RWPE2 (cell line): ENCODE measurements around the gene ARAF.

Source experiments
- ATAC-seq: fragments of 200-7000 bp; cut with Tn5 transposase; 3 replicates; pipeline ENCODE4 v1.9.1; 2021; ENCODE audit warnings: low read depth
- DNase-seq: peaks from one replicate; pipeline ENCODE4 v3.0.0-alpha.2; 2020; ENCODE audit warnings: low spot score
- H3K27ac ChIP-seq: fragments of 450-650 bp; 2 replicates; pipeline ENCODE4 v1.5.1; 2017; ENCODE audit warnings: mild to moderate bottlenecking; ENCODE audit not compliant: poor library complexity, severe bottlenecking
- H3K27me3 ChIP-seq: fragments of 250-450 bp; sonication (Bioruptor Pico); 2 replicates; pipeline ENCODE4 v1.5.1; 2021; ENCODE audit warnings: mild to moderate bottlenecking, moderate library complexity; ENCODE audit not compliant: insufficient read depth, poor library complexity, severe bottlenecking
- H3K36me3 ChIP-seq: fragments of 250-450 bp; sonication (Bioruptor Pico); 2 replicates; pipeline ENCODE4 v1.5.1; 2020; ENCODE audit warnings: low read depth, mild to moderate bottlenecking, moderate library complexity
- H3K4me1 ChIP-seq: fragments of 250-450 bp; sonication (Bioruptor Pico); 2 replicates; pipeline ENCODE4 v1.5.1; 2021; ENCODE audit warnings: mild to moderate bottlenecking, moderate library complexity; ENCODE audit not compliant: insufficient read depth, poor library complexity, severe bottlenecking
- H3K4me3 ChIP-seq: fragments of 250-450 bp; sonication (Bioruptor Pico); 2 replicates; pipeline ENCODE4 v1.5.1; 2021; ENCODE audit warnings: mild to moderate bottlenecking, moderate library complexity; ENCODE audit not compliant: severe bottlenecking
- H3K9me3 ChIP-seq: fragments of 250-450 bp; sonication (Bioruptor Pico); 2 replicates; pipeline ENCODE4 v1.5.1; 2021; ENCODE audit warnings: mild to moderate bottlenecking, moderate library complexity; ENCODE audit not compliant: severe bottlenecking
- TF ChIP-seq, protein P1 (sequence below): fragments of 450-650 bp; IDR thresholded peaks from one replicate; pipeline ENCODE4 v1.5.1; 2017; ENCODE audit warnings: mild to moderate bottlenecking, moderate library complexity; ENCODE audit not compliant: poor library complexity, severe bottlenecking

Gene ARAF

DNA sequence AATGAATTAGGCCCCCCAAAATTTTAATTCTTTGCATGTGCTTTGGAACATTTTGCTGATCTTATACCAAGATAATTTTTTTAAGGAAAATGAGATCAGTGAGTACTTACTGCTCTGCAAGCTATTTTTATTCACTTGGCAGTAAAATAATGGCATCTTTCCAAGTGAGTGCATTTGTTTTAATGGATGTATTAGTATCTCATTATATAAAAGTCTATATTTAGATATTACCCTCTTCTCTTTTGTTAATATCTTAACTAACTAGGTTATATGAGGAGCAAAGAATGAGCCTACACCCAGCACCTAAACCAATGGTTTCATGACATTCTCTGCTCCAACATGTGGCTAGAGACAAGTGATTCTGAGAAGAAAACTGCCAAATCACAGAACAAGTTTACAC lies 21.1 kb upstream of the ARAF start:
- Histone ChIP-seq H3K27me3 (no peaks in the 10 kb centered on the region), H3K9me3 (no peaks in the 10 kb centered on the region), H3K4me1 (no peaks in the 10 kb centered on the region), H3K36me3 (no peaks in the 10 kb centered on the region), H3K4me3 (no peak overlapping the region), H3K27ac (no peak overlapping the region)
- DNase-seq (no peak), ATAC-seq (no peak)
- TF ChIP-seq, protein P1, sequence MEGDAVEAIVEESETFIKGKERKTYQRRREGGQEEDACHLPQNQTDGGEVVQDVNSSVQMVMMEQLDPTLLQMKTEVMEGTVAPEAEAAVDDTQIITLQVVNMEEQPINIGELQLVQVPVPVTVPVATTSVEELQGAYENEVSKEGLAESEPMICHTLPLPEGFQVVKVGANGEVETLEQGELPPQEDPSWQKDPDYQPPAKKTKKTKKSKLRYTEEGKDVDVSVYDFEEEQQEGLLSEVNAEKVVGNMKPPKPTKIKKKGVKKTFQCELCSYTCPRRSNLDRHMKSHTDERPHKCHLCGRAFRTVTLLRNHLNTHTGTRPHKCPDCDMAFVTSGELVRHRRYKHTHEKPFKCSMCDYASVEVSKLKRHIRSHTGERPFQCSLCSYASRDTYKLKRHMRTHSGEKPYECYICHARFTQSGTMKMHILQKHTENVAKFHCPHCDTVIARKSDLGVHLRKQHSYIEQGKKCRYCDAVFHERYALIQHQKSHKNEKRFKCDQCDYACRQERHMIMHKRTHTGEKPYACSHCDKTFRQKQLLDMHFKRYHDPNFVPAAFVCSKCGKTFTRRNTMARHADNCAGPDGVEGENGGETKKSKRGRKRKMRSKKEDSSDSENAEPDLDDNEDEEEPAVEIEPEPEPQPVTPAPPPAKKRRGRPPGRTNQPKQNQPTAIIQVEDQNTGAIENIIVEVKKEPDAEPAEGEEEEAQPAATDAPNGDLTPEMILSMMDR: no peak

DNA sequence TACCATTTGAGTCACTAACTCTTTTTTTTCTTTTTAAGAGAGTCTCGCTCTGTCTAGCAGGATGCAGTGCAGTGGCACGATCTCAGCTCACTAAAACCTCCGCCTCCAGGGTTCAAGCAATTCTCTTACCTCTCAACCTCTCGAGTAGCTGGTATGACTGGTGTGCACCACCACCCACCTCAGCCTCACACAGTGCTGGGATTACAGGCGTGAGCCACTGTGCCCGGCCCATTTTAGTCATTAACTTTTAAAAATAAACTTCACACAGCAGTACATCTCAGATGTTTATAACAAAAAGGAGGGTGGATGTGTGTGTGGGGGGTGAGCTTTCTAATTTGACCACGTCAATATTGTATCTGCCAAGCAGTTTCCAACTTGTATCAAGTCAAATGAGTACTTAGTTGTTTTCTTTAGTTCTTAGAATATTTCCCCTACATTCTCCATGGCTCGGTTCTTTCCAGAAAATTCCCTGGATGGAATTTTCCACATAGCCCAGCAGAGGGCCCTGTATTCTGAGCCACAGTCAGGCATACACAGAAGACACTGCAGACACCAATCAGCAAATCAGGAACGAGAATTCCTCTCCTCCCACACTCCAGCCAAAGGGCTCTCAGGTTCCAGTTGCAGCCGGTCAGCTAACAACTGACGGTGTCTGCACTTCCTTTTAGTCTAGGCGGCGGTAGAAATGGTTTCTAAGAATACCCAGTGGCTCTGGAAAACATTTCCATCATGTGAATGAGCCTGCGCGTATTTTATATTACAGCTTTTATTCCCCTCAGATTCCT lies 20.1 kb upstream of the ARAF start:
- Histone ChIP-seq H3K9me3 (no peaks in the 10 kb centered on the region), H3K27ac (peak overlapping the region; percentile 35), H3K4me3 (no peak overlapping the region), H3K36me3 (no peaks in the 10 kb centered on the region), H3K27me3 (no peaks in the 10 kb centered on the region), H3K4me1 (no peaks in the 10 kb centered on the region)
- DNase-seq (no peak), ATAC-seq (peak; percentile 100)
- TF ChIP-seq, protein P1: peak; percentile 77

DNA sequence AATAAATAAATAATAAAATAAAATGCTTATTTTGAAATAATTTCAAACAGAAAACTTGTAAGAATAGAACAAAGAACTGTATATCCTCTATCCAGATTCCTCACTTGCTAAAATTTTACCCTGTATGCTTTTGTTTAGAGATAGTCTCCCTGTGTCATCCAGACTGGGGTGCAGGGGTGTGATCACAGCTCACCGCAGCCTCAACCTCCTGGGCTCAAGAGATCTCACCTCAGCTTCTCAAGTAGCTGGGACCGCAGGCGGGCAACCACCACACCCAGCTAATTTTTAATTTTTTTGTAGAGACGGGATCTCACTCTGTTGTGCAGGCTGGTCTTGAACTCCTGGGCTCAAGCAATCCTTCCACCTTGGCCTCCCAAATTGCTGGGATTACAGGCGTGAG lies 17.5 kb upstream of the ARAF start:
- Histone ChIP-seq H3K9me3 (no peaks in the 10 kb centered on the region), H3K27me3 (no peaks in the 10 kb centered on the region), H3K27ac (no peak overlapping the region), H3K36me3 (no peaks in the 10 kb centered on the region), H3K4me1 (no peaks in the 10 kb centered on the region), H3K4me3 (no peak overlapping the region)
- TF ChIP-seq, protein P1: no peak
- no peak for DNase-seq
- no peak for ATAC-seq

DNA sequence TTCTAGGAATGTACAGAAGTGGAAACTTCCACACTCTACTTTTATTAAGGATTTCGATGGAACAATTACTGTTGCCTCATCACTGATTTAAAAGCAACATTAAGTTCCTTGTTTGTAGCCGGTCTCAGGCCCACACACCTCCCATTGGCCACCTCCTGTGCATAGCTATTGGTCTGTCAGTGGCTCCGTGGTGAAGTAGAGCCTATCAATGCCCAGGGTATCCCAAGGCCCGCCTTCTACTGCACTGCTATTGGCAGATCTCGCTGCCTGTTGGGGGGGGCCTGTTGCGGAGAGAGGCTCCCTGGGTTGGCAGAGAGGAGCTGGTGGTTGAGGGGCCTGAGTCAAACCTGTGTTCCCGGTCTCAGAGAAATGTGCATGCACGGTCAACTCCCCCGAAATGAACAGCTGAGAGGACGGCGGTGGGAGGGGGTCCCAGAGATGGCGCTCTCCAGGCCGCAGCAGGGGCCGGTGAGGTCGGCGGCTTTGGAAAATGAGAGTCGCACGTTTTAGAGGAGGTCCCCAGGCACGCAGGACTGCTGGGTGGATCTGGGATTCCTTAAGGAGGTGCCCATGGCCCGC lies 4.9 kb upstream of the ARAF start:
- H3K36me3 ChIP-seq: no peaks in the 10 kb centered on the region
- H3K9me3 ChIP-seq: no peaks in the 10 kb centered on the region
- ATAC-seq (peak; percentile 99), DNase-seq (peak; percentile 90)
- TF ChIP-seq, protein P1: no peak
- peak overlapping the region; percentile 29 for H3K27ac ChIP-seq
- H3K4me3 ChIP-seq: peak overlapping the region; percentile 51
- no peaks in the 10 kb centered on the region for H3K27me3 ChIP-seq
- H3K4me1 ChIP-seq: no peaks in the 10 kb centered on the region

DNA sequence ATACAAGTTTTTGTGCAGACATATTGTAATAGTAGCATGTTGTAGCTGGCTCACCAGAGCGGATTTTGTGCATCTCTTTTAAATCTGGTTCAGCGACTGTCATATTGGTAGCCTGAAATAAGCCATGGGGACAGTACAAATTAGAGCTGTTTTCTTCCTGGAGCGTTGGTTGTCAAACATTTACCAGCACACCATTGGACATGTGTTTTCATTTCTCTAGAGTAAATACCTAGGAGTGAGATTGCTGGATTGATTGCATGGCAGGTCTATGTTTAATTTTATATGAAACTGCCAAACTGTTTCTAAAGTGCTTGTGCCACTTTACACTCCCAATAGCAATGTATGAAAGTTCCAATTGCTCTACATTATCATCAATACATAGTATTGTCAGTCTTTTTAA lies 2.6 kb upstream of the ARAF start:
- Histone ChIP-seq H3K4me3 (no peak overlapping the region), H3K4me1 (peaks cover 3% of the 10 kb centered on the region), H3K36me3 (peaks cover 9% of the 10 kb centered on the region), H3K27me3 (no peaks in the 10 kb centered on the region), H3K27ac (no peak overlapping the region), H3K9me3 (no peaks in the 10 kb centered on the region)
- DNase-seq (no peak), ATAC-seq (no peak)
- TF ChIP-seq, protein P1: no peak
